NCI-H460 (cell line): ENCODE data around the gene RSRC1. TPM values are rescaled to one million over a fixed set of nuclear protein-coding genes. Genes with fewer than 3 reads are reported as not detected.
"Not testable (repeated sequence)": the region's sequence is repeated elsewhere in the genome, so short reads cannot be mapped to it uniquely, and the experiment has no call there.

Experiments used
- DNase-seq: peaks from one replicate; pipeline ENCODE4 v3.0.0-alpha.2; 2016; ENCODE audit warnings: low read depth; ENCODE audit errors: extremely low read depth
- total RNA-seq: library from RNA; depleted of rRNA; stranded (reverse); fragments of >200 nt; shearing (Covaris generic); gene quantifications from 2 replicates; pipeline ENCODE4 v1.2.3, GENCODE V29; 2014

The RSRC1 gene
- total RNA-seq, 1 experiment from 2014 or later: 42.8 TPM

DNA sequence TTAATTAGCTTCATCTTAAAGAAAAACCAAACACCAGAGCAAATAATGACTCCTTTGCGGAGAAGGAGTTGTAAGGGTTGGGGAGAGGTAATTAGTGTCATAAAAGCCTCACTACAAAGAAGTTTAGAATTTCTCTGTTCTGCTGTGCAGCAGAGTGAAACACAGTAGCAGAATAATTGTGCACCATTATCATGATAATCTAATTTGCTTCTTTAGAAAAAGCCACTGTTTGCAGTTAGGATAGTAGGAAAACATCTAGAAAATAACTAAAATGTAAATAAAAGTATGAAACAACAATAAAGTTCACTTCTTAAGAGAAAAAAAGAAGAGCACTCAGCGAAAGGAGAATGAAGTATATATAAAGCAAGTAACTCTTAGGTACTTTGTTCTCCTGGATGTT lies 9.2 kb upstream of the RSRC1 start:
- no peak for DNase-seq

- no peak for DNase-seq
Measured at GRCh38 chr3:158101335-158102241, 8.3 kb upstream of the RSRC1 start.

GRCh38 chr3:158102242-158103080 lies 7.4 kb upstream of the RSRC1 start:
- no peak for DNase-seq

DNA sequence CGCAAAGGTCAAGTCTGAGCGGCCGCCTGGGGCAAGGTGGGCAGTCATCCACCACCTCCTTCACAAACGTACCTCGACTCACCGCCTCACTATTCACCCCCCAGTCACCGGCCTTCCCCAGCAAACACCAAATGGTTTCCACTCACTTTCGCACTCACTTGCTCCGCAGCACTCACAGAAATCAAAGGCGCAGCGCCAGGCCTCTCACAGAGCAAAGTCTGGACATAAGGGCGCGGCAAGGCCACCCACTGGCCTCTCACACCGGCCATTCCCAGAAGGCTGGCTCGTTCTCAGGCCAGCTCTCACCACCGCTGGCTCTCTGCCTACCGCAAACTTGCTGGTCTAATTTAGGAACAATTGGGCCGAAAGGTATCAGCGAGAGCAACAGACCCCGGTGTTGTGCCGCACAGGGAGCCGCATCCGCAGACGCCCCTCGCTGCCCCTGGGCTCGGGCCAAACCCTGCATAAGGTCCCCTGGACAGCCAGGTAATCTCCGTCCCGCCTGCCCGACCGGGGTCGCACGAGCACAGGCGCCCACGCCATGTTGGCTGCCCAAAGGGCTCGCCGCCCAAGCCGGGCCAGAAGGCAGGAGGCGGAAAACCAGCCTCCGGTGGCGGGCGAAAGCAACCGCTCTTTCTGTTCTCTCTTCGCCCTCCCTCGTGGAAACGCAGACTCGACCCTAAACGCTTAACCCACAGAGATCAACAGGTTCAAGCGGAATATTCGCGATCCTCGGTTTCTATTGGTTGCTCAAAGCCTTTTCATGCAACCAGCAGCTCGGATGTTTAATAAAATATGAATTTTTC lies 6.6 kb upstream of the RSRC1 start:
- DNase-seq: no peak

DNA sequence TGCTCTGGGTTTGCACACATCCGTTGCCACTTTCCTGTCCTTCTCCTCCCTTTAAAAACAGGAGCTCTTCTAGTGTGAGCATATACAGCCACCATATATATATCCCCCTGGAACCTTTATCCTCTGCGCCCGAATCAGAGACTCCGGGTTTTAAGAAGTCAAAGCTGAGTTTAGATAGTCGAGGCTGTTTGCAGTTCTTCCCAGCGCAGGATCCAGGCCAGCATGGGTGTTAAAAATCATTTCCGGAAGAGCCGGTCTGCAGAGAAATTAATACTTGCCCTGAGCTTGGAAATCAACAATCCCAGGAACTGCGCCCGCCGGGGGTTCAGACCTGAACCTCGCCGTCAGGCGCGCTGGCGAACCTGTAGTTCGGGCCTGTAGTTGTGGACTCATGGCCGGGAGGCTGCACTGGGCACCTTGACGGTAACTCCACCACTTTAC lies 6.0 kb upstream of the RSRC1 start:
- DNase-seq: no peak

DNA sequence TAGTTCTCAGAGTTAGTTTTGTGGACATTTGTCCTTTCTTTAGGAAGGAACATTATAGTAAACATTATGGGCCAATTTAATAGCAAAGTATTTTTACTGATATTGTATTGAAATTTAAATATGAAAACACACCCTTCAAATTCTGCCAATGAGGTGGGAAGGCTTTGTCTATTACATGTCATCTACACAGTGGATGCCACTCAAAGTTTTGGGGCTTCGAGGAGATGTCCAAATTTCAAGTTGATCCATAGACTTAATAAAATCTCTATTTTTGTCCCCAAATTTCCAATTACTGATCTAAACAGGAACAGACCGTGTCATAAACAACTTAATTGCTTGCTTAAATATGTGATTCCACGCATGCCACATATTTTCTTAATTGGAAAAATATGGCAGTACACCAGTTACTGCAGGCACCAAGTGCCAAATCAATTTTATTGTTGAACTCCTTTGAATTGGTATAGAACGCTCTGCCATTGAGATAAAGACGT lies 5.4 kb upstream of the RSRC1 start:
- DNase-seq: no peak

DNA sequence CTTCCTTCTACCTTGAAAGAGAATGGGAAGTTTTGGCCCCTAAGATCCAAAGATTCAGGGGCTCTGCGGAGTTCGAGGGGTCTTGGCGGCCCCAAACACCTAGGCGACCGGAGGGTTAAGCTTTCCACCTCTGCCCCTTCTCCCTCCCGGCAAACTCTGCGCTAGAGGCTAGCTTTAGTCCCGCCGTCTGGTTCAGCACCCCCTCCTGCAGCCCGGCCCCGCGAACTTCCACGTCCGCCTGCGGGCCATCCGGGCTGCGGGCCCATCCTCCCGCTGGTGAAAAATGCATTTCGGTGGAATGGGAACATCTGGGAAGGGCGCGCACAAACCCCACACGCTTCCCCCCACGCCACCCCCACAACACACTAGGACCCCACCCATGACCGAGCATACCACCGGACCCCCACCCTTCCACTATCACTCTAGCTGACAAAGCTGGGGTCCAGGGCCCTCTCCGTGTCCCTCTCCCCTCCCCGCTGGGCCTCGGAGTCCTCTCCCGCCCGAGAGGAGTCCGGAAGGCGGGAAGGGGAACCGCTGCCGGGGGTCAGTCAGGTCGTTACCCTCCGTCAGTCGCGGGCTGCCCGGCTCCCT lies 4.7 kb upstream of the RSRC1 start:
- no peak for DNase-seq

- DNase-seq: no peak
Measured at GRCh38 chr3:158105710-158106253, 4.1 kb upstream of the RSRC1 start.

DNA sequence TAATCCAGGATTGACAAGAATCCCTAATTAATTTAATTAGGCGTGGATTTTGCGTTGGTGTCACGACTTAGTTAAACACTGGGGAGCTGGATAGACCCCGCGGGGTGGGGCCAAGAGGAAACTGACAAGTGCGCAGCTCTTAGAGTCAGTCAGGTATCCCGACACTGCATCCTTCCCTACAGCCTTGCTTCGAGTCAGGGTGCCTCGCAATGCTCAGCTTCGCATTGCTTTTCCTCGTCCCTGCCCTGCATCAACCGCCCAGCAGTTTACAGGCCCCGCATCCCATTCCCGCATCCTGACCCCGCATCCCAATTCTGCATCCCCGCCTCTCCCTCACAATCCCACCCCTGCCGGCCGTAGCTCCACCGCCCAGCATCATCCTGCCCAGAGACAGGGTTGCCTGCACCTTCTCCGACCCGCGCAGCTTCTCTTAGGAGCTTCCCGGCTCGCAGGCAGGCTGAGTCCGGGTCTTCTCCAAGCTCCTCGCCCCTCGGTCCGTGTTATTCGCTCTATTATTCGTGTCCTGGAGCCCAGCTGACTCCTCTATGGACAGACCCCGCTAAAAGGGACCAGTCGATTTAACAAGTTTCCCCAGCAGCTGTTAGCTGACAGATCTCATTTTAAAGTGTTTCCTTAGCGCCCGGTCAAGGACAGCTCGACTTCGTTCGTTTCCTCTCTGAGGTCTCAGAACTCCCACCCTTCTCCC lies 3.0 kb upstream of the RSRC1 start:
- DNase-seq: no peak

- DNase-seq: no peak
Measured at GRCh38 chr3:158107605-158108444, 2.1 kb upstream of the RSRC1 start.

GRCh38 chr3:158108445-158108985 lies 1.4 kb upstream of the RSRC1 start:
- DNase-seq: no peak

GRCh38 chr3:158109295-158109803 lies 540 bp upstream of the RSRC1 start:
- no peak for DNase-seq

GRCh38 chr3:158110658-158111018 lies 749 bp downstream of the RSRC1 start:
- DNase-seq: no peak

GRCh38 chr3:158111861-158112260 lies 2.0 kb downstream of the RSRC1 start:
- DNase-seq: no peak

- DNase-seq: not testable (repeated sequence)
Measured at GRCh38 chr3:158113595-158113994, 3.7 kb downstream of the RSRC1 start.

- DNase-seq: no peak
Measured at GRCh38 chr3:158120330-158120729, 10.4 kb downstream of the RSRC1 start.

GRCh38 chr3:158121295-158121694 lies 11.4 kb downstream of the RSRC1 start:
- no peak for DNase-seq

- DNase-seq: not testable (repeated sequence)
Measured at GRCh38 chr3:158122721-158123120, 12.8 kb downstream of the RSRC1 start.
